H9 (cell line): Measurements from ENCODE around the gene GPR12. TPM values are rescaled to one million over a fixed set of nuclear protein-coding genes. Genes with fewer than 3 reads are reported as not detected.

Source experiments
- DNase-seq: peaks from one replicate; pipeline ENCODE4 v3.0.0-alpha.2; 2017
- H2AFZ ChIP-seq: one replicate; pipeline ENCODE4 v1.6.1; 2013; ENCODE audit warnings: mild to moderate bottlenecking, low read length, control low read depth, moderate library complexity
- H2AK5ac ChIP-seq: 2 replicates; pipeline ENCODE4 v1.6.1; 2013; ENCODE audit warnings: low read length, control low read depth, mixed read lengths; ENCODE audit not compliant: insufficient read length
- H2BK120ac ChIP-seq: one replicate; pipeline ENCODE4 v1.6.1; 2013; ENCODE audit warnings: low read depth, mild to moderate bottlenecking, low read length, control low read depth, inconsistent platforms; ENCODE audit not compliant: poor library complexity, severe bottlenecking
- H2BK12ac ChIP-seq: 2 replicates; pipeline ENCODE4 v1.6.1; 2013; ENCODE audit warnings: low read length, control low read depth, mixed read lengths, low read depth; ENCODE audit not compliant: insufficient read length
- H2BK15ac ChIP-seq: 2 replicates; pipeline ENCODE4 v1.6.1; 2013; ENCODE audit warnings: low read depth, low read length, control low read depth
- H2BK20ac ChIP-seq: one replicate; pipeline ENCODE4 v1.6.1; 2013; ENCODE audit warnings: low read depth, mild to moderate bottlenecking, low read length, control low read depth, inconsistent platforms; ENCODE audit not compliant: poor library complexity, severe bottlenecking
- H2BK5ac ChIP-seq: 2 replicates; pipeline ENCODE4 v1.6.1; 2013; ENCODE audit warnings: low read length, control low read depth, mixed read lengths; ENCODE audit not compliant: insufficient read length
- H3K14ac ChIP-seq: 2 replicates; pipeline ENCODE4 v1.6.1; 2013; ENCODE audit warnings: low read length, control low read depth; ENCODE audit not compliant: insufficient read depth
- H3K18ac ChIP-seq: 2 replicates; pipeline ENCODE4 v1.6.1; 2013; ENCODE audit warnings: low read depth, mild to moderate bottlenecking, mixed read lengths, low read length, control low read depth; ENCODE audit not compliant: insufficient read length
- H3K23ac ChIP-seq: 2 replicates; pipeline ENCODE4 v1.6.1; 2013; ENCODE audit warnings: low read length, control low read depth, mixed read lengths, low read depth; ENCODE audit not compliant: insufficient read length
- H3K23me2 ChIP-seq: 2 replicates; pipeline ENCODE4 v1.6.1; 2013; ENCODE audit warnings: low read depth, mild to moderate bottlenecking, mixed read lengths, low read length, control low read depth; ENCODE audit not compliant: insufficient read length, poor library complexity, severe bottlenecking
- H3K27ac ChIP-seq: 2 replicates; pipeline ENCODE4 v1.5.1; 2013; ENCODE audit warnings: low read length, control low read depth, mixed read lengths, low read depth; ENCODE audit not compliant: insufficient read length
- H3K27me3 ChIP-seq: 2 replicates; pipeline ENCODE4 v1.6.1; 2013; ENCODE audit warnings: low read length, control low read depth, inconsistent platforms; ENCODE audit not compliant: insufficient read depth
- H3K4ac ChIP-seq: 2 replicates; pipeline ENCODE4 v1.6.1; 2013; ENCODE audit warnings: low read depth, mild to moderate bottlenecking, control low read depth, inconsistent platforms, low read length, moderate library complexity
- H3K4me1 ChIP-seq: 2 replicates; pipeline ENCODE4 v1.6.1; 2013; ENCODE audit warnings: low read length, control low read depth, inconsistent platforms; ENCODE audit not compliant: insufficient read depth
- H3K4me2 ChIP-seq: 2 replicates; pipeline ENCODE4 v1.6.1; 2013; ENCODE audit warnings: low read length, control low read depth, mixed read lengths; ENCODE audit not compliant: insufficient read length, insufficient read depth
- H3K56ac ChIP-seq: 2 replicates; pipeline ENCODE4 v1.6.1; 2013; ENCODE audit warnings: low read depth, mild to moderate bottlenecking, mixed read lengths, low read length, control low read depth; ENCODE audit not compliant: insufficient read length
- H3K79me1 ChIP-seq: 2 replicates; pipeline ENCODE4 v1.6.1; 2013; ENCODE audit warnings: low read depth, mild to moderate bottlenecking, moderate library complexity, low read length, control low read depth, inconsistent platforms; ENCODE audit not compliant: insufficient read depth, poor library complexity, severe bottlenecking
- H3K79me2 ChIP-seq: 2 replicates; pipeline ENCODE4 v1.6.1; 2013; ENCODE audit warnings: low read length, control low read depth, inconsistent platforms; ENCODE audit not compliant: insufficient read depth
- H3K9ac ChIP-seq: 2 replicates; pipeline ENCODE4 v1.6.1; 2013; ENCODE audit warnings: low read length, control low read depth, mixed read lengths; ENCODE audit not compliant: insufficient read length; ENCODE audit errors: extremely low read depth
- H3K9me3 ChIP-seq: one replicate; pipeline ENCODE4 v1.6.1; 2013; ENCODE audit warnings: low read depth, low read length, inconsistent platforms; ENCODE audit not compliant: control insufficient read depth
- H3T11ph ChIP-seq: one replicate; pipeline ENCODE4 v1.6.1; 2013; ENCODE audit warnings: mild to moderate bottlenecking, low read length, control low read depth, inconsistent platforms
- H4K20me1 ChIP-seq: one replicate; pipeline ENCODE4 v1.6.1; 2013; ENCODE audit not compliant: control insufficient read depth, insufficient read length, insufficient read depth
- H4K5ac ChIP-seq: 2 replicates; pipeline ENCODE4 v1.6.1; 2013; ENCODE audit warnings: low read depth, mild to moderate bottlenecking, mixed read lengths, low read length, control low read depth; ENCODE audit not compliant: insufficient read length
- H4K8ac ChIP-seq: replicated peaks from 2 replicates; pipeline ENCODE4 v1.6.1; 2013; ENCODE audit warnings: low read length, control low read depth, mixed read lengths, low read depth; ENCODE audit not compliant: insufficient read length
- H4K91ac ChIP-seq: 2 replicates; pipeline ENCODE4 v1.6.1; 2013; ENCODE audit warnings: low read depth, mild to moderate bottlenecking, moderate library complexity, mixed read lengths, low read length, control low read depth; ENCODE audit not compliant: insufficient read length
- H3K27ac Mint-ChIP-seq, 3 experiments: 2 replicates in 2 of 3; 3 replicates in 1 of 3; pipeline ENCODE4 v1.8.0; 2020 to 2021; ENCODE audit warnings: mixed read lengths in 3 of 3, mild to moderate bottlenecking in 1 of 3, moderate library complexity in 1 of 3
- H3K27me3 Mint-ChIP-seq: 2 replicates; pipeline ENCODE4 v1.8.0; 2021; ENCODE audit warnings: low read depth, mild to moderate bottlenecking, moderate library complexity, mixed read lengths
- H3K36me3 Mint-ChIP-seq, 3 experiments: 2 replicates in 2 of 3; 3 replicates in 1 of 3; pipeline ENCODE4 v1.8.0; 2020 to 2021; ENCODE audit warnings: low read depth in 3 of 3, mixed read lengths in 3 of 3; ENCODE audit not compliant: insufficient read depth in 1 of 3
- H3K4me1 Mint-ChIP-seq, 2 experiments: 2 replicates each; pipeline ENCODE4 v1.8.0; 2020; ENCODE audit warnings: mixed read lengths in 2 of 2
- H3K4me3 Mint-ChIP-seq, 2 experiments: 2 replicates in 1 of 2; 3 replicates in 1 of 2; pipeline ENCODE4 v1.8.0; 2020 to 2021; ENCODE audit warnings: mild to moderate bottlenecking in 2 of 2, mixed read lengths in 2 of 2, moderate library complexity in 1 of 2
- H3K9me3 Mint-ChIP-seq, 2 experiments: 2 replicates in 1 of 2; 3 replicates in 1 of 2; pipeline ENCODE4 v1.8.0; 2020; ENCODE audit warnings: mild to moderate bottlenecking in 2 of 2, mixed read lengths in 2 of 2, moderate library complexity in 1 of 2
- CTCF ChIP-seq: fragments of 200-600 bp; sonication (generic); conservative IDR thresholded peaks from 3 replicates; pipeline ENCODE4 v1.8.0; 2021; ENCODE audit warnings: antibody characterized with exemption, mild to moderate bottlenecking
- WGBS: extraction: QIAGEN DNeasy Blood & Tissue Kit; methylation state at CpG from one replicate; pipeline ENCODE4 v1.1.7; 2013; ENCODE audit warnings: missing lambda C conversion rate, low lambda C conversion rate, mixed read lengths; ENCODE audit not compliant: insufficient read length; ENCODE audit errors: extremely low coverage; 5-methylcytosine and 5-hydroxymethylcytosine counted together
- total RNA-seq: library from RNA; stranded (reverse); gene quantifications from 2 replicates; pipeline ENCODE4 v1.2.1, GENCODE V29; 2021

The GPR12 gene
- total RNA-seq, 1 experiment from 2014 or later, result not detected

- no peak overlapping the region for H2BK15ac ChIP-seq
- no peaks in the 10 kb centered on the region for H3K9me3 ChIP-seq
- WGBS, result no CpG with 5 or more reads among the region's 4 CpGs
- no peak overlapping the region for H3K14ac ChIP-seq
- no peak for TF ChIP-seq CTCF
- no peaks in the 10 kb centered on the region for H3K79me1 ChIP-seq
- no peak overlapping the region for H4K8ac ChIP-seq
- H3K4me2 ChIP-seq, result no peak overlapping the region
- H3K27ac ChIP-seq, result no peak overlapping the region
- H4K20me1 ChIP-seq, result no peaks in the 10 kb centered on the region
- H2BK5ac ChIP-seq, result no peak overlapping the region
- no peak overlapping the region for H3K56ac ChIP-seq
- H3K79me2 ChIP-seq, result no peaks in the 10 kb centered on the region
- Mint-ChIP-seq H3K27me3 (peaks cover 10% of the 10 kb centered on the region), H3K9me3 (peaks cover 5 to 10% of the 10 kb centered on the region in 2 experiments; a peak in 4 of 5 replicates), H3K4me3 (no peak overlapping the region), H3K4me1 (peaks cover 0 to under 1% of the 10 kb centered on the region in 2 experiments; a peak in 1 of 4 replicates), H3K27ac (no peak overlapping the region), H3K36me3 (no peaks in the 10 kb centered on the region; a peak in 2 of 7 replicates)
- no peak overlapping the region for H2AK5ac ChIP-seq
- H2AFZ ChIP-seq, result no peak overlapping the region
- no peaks in the 10 kb centered on the region for H3K23me2 ChIP-seq
- no peak overlapping the region for H4K91ac ChIP-seq
- H3K23ac ChIP-seq, result no peak overlapping the region
- H2BK120ac ChIP-seq, result no peak overlapping the region
- H3T11ph ChIP-seq, result no peak overlapping the region
- no peak for DNase-seq
- no peaks in the 10 kb centered on the region for H3K4me1 ChIP-seq
- H3K4ac ChIP-seq, result no peak overlapping the region
- no peak overlapping the region for H2BK12ac ChIP-seq
- H4K5ac ChIP-seq, result no peak overlapping the region
- H3K27me3 ChIP-seq, result no peaks in the 10 kb centered on the region
- H3K9ac ChIP-seq, result no peak overlapping the region
- no peak overlapping the region for H2BK20ac ChIP-seq
- no peak overlapping the region for H3K18ac ChIP-seq
These were observed 18.7 kb upstream of the GPR12 start for GRCh38 chr13:26779321-26779720.
